Raji (cell line): ENCODE results near the gene CFAP70.

Experiments
- POLR2A ChIP-seq: IDR thresholded peaks from 2 replicates; pipeline ENCODE4 v1.6.1; 2011; ENCODE audit warnings: low read depth, low read length, control low read depth; ENCODE audit not compliant: insufficient read depth

CFAP70 gene

DNA sequence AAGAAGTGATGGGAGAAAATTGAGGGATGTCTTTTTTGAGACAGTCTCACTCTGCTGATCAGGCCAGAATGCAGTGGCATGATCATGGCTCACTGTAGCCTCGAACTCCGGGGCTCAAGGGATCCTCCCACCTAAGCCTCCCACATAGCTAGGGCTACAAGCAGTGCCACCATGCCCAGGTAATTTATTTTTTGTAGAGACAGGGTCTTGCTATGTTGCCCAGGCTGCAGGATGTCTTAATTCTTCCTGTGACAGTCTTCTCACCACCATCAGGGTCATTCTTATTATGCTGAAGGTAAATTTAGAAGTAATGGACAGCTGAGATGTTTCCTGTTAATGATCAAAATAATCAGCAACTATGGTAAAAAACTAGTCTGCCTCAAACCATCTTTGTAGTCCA is 118.8 kb downstream of the CFAP70 start:
- TF ChIP-seq POLR2A, result no peak

- TF ChIP-seq POLR2A, result no peak
Measured at GRCh38 chr10:73238990-73239566, 119.6 kb downstream of the CFAP70 start.

GRCh38 chr10:73234695-73235094 is 124.0 kb downstream of the CFAP70 start:
- no peak for TF ChIP-seq POLR2A

GRCh38 chr10:73233883-73234282 is 124.8 kb downstream of the CFAP70 start:
- no peak for TF ChIP-seq POLR2A

DNA sequence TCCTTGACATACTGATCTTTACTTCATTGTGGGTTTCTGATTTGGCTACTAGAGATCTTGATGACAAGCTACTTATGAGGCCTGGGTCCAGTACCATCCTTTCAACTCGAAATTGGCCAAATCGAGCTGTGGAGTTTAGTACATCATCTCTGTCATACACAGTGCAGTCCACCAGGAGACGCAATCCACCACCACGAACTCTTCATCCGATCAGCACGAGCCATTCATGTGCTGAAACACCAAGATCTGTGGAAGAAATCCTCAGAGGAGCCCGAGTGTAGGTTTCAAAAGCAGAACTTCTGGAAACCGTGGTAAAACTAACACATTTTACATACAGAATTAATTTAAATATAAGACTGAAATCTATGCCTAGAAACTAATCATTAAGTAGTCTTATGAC is 125.8 kb downstream of the CFAP70 start:
- TF ChIP-seq POLR2A, result no peak

GRCh38 chr10:73229567-73229966 is 129.1 kb downstream of the CFAP70 start:
- no peak for TF ChIP-seq POLR2A

DNA sequence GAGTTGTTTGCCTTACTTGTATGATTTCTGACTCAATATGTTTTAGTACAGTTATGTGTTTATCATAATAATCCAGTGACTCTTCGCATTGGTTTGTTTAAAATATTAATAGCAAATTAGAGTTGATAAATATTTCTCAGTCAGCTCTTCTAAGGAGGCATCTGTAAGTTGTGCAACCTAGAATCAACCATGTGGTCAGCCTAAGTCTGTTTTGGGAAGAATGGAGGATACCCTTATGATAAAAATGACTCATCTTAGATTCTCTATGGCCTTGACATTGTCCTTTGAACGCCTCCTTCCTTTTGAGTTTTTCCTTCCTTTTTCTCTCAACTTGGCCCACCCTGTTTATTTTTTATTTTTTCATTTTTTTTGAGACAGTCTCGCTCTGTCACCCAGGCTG is 130.4 kb downstream of the CFAP70 start:
- TF ChIP-seq POLR2A, result no peak

DNA sequence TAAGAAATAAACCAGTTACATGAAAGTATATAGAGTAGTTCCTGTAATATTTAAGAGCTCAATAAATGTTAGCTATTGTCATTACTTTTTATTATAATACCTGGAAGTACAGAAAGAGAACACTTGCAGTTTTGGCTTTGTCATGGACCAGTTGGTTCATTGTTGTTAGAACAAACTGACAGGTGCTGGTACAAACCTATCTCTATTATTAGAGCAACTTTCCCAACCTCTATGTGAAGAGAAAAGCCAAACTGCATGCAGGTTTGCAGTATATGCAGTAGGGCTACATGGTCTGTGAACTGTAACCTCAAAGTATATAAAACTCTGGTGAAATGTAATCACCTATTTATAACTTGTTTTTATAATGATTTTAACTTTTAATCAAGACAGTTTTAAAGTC is 132.0 kb downstream of the CFAP70 start:
- TF ChIP-seq POLR2A, result no peak

DNA sequence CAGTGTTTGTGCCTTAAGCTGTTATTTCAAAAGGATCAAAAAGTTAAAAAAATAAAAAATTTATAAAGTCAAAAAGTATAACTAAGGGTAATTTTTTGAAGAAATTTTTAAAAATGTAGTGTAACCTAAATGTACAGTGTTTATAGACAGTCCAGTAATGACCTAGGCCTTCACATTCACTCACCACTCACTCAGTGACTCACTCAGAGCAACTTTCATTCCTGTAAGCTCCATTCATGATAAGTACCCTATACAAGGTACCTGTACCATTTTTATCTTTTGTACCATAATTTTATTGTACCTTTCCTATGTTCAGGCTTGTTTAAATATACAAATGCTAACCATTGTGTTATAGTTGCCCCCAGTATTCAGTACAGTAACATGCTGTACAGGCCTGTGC is 133.1 kb downstream of the CFAP70 start:
- TF ChIP-seq POLR2A, result no peak

- TF ChIP-seq POLR2A, result no peak
Measured at GRCh38 chr10:73220989-73221388, 137.7 kb downstream of the CFAP70 start.

DNA sequence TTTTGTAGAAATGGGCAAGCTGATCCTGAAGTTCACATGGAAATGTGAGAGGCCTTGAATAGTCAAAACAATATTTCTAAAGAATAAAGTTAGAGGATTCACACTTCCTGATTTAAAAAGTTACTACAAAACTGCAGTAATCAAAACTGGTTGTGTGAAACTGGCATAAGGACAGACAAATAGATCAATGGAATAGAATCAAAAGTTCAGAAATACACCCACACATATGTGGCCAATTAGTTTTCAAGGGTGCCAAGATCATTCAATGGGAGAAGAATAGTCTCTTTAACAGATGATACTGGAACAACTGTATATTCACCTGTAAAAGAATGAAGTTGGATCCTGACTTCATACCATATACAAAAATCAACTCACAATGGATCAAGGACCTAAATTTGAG is 139.3 kb downstream of the CFAP70 start:
- TF ChIP-seq POLR2A, result no peak

- no peak for TF ChIP-seq POLR2A
Measured at GRCh38 chr10:73218431-73219191, 140.1 kb downstream of the CFAP70 start.

DNA sequence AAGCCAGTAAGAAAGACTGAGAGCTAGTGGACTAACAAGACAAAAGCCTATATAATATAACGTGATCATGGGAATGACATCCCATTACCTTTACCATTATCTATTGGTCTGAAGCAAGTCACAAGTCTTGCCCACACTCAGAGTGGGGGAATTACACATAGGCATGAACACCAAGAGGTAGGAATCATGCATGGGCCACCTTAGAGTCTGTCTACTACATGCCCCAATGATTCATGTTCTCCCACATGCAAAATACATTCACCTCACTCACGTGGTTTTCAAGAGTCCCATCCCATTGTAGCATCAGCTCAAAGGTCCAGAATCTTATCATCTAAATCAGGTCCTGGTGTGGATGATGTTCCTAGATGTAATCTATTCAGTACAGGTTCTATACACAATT is 141.0 kb downstream of the CFAP70 start:
- no peak for TF ChIP-seq POLR2A

GRCh38 chr10:73215749-73216148 is 142.9 kb downstream of the CFAP70 start:
- no peak for TF ChIP-seq POLR2A

DNA sequence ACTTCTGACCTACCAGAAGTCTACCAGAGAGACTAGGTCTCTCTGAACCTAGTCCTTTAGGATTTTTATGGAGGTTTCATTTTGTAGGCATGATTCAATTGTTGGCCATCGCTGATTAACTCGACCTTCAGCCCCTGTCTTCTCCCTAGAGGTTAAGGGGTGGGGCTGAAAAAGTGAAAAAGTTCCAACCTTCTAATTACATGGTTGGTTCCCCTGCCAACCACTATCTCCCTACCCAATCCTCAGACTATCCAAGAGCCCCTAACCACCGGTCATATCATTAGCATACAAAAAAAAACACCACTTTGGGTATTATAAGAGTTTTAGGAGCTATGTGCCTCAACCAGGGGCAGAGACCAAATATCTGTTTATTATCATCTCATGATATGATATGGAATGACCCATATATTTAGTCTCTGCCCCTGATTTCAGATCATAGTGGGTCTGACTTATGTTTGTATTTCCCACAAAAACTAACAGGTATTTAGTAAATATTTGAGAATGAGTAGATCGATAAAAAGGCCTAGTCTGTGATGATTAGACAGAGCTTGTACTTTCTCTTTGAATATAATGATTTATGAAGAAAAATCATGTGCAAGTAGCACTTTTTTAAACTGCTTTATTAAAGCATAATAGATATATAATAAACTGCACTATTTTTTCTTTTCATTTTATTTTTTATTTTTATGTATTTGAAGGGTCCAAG is 147.4 kb downstream of the CFAP70 start:
- no peak for TF ChIP-seq POLR2A
